Measurements from ENCODE around the gene CD9. TPM values are rescaled to one million over a fixed set of nuclear protein-coding genes. Genes with fewer than 3 reads are reported as not detected.
"Not testable (repeated sequence)": the region's sequence is repeated elsewhere in the genome, so short reads cannot be mapped to it uniquely, and the experiment has no call there.

Gene CD9
- total RNA-seq, 1 donor from 2014 or later: 298 TPM

GRCh38 chr12:6199531-6200255, 507 bp upstream of the CD9 start:
- DNase-seq: peak; percentile 79

DNA sequence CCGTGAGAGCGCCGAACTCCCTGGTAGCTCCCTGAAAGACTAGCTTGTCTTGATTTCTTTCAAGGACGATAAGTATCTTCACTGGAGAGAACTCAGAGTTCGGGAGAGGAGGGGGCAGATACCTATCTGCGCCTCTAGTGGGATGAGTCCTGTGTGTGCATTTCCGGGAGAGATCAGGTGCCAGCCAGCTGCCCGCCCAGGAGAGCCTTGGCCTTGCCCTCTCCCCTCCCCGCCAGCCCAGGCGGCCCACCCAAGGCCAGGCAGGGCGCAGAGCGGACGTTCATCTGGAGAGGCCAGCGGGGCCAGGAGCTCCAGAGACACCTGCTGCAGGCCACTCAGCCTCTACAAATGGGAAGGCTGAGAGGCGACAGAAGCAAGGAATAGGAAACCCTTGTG, 1.0 kb downstream of the CD9 start:
- peak; percentile 74 for DNase-seq

DNA sequence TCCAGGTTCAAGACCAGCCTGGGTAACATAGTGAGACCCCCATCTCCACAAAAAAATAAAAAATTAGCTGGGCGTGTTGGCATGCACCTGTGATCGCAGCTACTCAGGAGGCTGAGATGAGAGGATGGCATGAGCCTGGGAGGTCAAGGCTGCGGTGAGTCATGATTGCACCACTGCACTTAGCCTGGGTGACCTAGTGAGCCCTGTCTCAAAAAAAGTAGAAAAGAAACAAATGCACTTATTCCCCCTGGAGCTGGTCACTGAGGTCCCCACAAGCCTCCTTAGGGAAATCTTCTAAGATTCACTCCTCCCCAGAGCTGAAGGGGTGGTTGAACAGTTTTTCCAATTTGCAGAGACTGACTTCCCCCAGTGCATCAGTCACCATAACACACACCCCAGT, 1.6 kb downstream of the CD9 start:
- DNase-seq: no peak

DNA sequence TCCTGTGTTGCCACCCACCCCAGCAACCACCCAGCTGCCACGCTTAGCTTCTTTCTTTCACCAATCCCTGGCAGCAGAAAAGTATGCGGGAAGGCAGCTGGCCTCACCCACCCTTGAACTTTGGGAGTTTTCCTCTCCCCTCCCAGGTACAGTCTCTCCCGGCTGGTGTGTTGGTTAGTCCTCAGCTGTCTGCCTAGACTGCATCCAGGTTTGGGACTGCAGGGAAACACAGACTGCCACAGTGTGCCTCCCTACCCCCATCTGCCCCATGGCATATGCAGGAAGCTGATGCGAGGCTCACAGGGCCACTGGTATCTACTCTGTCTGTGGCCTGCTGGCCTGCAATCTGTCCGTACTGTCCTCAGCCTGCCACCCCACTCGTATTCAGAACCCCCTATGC, 2.1 kb downstream of the CD9 start:
- DNase-seq: peak; percentile 54

DNA sequence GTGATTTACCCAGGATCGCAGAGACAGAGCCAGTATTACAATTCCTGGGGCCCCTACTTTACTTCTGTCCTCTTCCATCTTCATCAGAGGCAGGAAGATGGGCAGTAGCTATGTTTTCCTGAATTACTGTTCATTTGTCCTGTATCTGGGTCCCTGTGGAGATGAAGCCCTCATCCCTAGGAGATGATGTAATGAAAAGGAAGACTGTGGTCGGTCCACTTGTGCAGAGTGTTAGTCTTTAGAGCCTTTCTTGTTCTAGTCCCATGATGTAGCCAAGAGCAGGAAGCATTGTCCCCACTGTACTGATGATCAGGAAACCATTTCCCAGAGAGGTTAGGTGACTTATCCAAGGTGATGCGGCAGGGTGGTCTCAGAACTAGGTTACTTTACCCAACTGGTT, 2.6 kb downstream of the CD9 start:
- DNase-seq: no peak

- DNase-seq: no peak
Observed at GRCh38 chr12:6203601-6204000, 3.4 kb downstream of the CD9 start.

GRCh38 chr12:6204533-6205143, 4.4 kb downstream of the CD9 start:
- DNase-seq: peak; percentile 50

- peak; percentile 95 for DNase-seq
Observed at GRCh38 chr12:6205144-6205539, 4.9 kb downstream of the CD9 start.

DNA sequence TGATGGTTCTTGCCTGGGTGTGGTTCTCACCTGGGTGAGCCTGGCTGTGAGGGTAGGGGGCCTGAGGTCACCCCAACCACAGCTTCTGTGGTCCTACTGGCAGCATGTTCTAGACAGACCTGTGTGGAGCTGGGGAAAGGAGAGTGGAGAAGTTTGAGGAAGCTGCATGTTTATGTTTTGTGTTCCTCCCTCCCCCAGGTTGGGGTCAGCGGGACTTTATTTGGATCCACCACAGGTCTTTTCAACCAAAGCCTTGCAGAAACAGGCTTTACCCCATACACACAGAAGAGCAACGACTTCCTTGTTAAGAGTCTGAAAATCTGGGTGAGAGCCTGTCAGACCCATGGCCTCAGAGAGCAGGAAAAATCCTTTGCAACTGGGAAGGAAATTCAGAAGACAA, 5.6 kb downstream of the CD9 start:
- DNase-seq: no peak

DNA sequence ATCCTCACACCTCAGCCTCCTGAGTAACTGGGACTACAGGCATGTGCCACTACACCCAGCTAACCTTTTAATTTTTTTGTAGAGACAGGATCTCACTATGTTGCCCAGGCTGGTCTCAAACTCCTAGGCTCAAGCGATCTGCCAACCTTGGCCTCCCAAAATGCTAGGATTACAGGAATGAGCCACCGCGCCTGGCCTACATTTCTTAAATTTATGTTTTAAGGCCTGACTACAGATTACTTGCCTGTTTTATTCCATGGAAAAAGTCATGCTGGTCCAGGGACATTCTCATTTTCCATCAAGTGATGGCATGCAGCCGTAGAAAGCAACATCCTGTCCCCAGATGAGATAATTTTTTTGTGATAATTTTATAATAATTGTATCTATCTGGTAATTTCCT, 6.1 kb downstream of the CD9 start:
- no peak for DNase-seq

DNA sequence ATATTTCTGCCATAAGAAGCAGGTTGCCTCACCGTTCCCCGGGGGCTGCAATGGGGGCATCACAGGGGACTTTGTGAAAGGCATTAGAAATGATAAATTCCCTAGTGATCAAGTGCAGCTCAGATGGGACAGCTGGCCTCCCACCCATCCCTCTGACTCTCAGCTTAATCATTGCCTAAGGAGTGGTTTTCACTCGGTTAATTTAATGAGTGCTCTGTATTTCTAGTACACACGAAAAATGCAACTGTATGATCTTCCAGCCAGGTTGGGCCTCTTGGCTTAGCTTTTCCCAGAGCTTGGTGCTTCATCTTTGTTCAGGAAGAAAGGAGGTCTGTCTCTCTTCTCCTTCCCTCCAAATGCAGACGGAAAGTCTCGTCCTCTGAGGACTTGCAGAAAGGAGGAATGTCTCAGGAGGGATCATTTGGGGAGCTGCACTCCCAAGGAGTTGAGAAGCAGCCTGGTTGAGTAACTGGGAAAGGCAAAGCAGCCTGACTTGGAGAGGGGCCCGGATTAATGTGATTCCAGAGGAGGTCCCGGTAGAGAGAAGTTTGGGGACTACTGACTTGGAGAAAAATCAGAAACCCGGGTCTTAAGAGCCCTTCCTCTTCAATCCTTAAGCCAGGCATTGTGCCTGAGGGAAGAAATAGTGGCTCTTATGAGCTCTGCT, 7.2 kb downstream of the CD9 start:
- DNase-seq: peak; percentile 38

DNA sequence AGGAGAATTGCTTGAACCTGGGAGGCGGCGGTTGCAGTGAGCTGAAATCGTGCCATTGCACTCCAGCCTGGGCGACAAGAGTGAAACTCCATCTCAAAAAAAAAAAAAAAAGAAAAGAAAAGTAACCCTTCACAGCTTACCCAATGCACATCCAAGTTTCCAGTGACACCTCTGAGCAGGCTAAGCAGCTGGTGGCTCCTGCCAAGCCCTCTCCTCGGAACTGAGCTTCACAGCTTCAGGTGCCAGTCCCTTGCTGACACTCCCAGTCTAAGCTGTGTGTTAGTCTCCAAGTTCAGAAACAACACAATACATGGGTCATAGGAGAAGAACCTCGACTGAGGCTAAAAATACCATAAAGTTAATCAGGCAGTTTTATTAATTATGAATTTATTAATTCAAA, 7.9 kb downstream of the CD9 start:
- DNase-seq: no peak

- DNase-seq: not testable (repeated sequence)
Observed at GRCh38 chr12:6209428-6209827, 9.2 kb downstream of the CD9 start.

DNA sequence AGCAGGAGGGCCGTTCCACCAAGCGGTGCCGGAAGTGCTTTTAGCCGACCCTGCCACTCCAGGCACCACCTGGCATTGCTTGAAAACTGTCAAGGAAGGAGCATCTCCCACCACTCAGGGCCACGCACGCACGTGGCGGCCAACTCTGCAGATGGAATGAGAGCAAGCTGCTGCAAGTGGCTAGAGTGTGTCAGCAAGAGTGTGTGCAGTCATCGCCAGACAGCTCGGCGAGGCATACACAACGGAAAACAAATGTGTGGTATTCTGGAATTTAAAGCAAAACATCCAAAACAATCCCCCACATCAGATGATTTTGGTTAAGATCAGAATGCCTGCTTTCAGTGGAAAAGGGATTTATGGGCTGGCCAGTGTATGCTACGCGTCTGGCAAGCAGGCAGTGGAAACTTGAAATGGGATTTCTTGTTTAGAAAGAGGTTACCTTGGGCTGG, 11.2 kb downstream of the CD9 start:
- peak; percentile 64 for DNase-seq

GRCh38 chr12:6212086-6212485, 11.9 kb downstream of the CD9 start:
- no peak for DNase-seq

DNA sequence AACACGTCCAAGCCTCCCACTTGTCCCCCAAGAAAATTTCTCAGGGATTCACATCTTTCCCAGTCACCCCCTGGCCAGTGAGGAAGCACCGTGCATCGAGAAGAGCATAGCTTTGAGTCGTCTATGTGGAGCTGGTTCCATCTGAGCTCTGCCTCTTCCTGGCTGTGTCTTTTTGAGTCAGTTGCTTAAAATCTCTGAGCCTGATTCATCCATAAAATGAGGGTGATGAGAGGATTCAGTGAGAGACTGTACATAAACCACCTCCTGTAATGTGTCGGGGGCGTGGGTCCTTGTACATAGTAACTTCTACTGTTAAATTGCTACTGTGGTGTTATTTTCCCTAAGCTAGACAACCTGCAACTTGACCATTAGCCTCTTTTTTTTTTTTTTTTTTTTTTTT, 13.8 kb downstream of the CD9 start:
- DNase-seq: no peak

DNA sequence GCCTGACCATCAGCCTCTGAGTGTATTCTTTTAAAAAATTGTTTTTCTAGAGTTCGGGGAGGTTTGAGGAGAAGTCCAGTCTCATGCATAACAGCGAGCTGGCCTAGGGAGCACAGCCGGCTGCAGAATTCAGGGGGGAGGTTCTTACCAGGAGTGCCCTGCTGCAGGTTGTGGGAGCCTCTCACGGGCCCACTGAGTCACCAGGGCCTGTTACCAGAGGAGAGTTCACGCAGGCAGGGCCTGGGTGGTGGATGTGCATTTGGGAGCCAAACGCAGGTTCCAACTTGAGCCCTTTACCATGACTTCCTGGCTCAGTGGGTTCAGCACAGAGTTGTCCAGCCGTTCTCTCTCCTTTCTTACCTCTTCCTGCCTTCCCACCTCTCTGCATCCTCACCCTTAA, 14.4 kb downstream of the CD9 start:
- DNase-seq: no peak

DNA sequence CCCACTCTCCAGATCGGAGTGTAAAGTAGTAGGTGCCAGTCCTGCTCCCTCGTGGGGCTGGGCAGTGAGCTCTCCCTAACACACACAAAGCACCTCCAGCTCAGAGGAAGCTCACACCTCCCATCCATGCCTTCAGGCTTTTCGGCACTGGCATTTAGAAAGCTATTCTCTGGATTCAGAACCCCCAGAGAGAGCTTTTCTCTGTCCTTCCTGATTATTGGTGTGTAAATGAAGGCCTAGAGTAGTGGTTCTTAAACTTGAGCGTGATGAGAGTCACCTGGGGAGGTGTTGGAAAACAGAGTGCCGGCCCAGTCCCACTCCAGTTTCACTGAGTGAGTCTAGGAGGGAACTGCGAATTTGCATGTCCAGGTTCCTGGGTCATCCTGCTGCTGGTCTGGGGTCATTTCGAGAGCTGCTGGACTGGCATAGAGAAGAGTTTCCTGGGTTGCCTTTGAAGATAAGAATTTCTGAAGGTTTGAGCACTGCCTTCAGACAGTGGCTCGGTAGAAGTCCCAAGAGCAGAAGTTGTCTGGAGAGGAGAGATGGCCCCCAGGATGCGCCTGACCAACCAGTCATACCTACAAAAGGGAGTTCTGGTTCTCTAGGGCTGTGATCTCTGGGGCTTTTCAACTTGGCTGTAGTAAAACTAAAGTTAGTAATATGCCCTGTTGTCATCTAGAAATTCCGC, 15.1 kb downstream of the CD9 start:
- DNase-seq: no peak

GRCh38 chr12:6215932-6216494, 15.8 kb downstream of the CD9 start:
- peak; percentile 93 for DNase-seq

GRCh38 chr12:6216581-6216980, 16.4 kb downstream of the CD9 start:
- DNase-seq: no peak

DNA sequence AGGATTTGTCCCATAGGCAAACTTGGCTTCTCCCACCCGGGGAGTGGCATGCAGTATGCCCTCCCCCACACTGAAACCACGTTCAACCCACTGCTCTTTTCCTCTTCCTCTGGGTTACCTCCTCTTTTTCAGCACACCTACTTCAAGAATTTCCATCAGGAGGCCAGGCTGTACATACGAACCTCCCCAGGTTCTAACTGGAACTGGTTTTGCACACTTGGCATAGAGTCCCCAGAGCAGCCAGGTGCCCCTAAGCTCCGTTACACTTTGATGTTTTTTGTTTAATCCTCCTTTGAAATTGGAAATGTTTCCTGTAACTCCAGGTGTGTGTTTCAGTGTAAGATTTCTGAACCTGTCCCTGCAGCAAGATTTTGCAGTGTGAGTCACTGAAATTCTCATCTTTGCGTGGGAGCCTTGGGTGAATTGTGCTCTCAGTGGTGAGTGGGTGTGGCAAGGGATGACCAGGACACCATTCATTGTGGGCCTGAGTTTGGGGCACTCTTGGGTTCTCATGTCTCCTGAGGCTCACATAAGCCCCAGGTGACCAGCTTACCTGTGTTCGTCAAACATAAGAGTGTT, 18.2 kb downstream of the CD9 start:
- DNase-seq: no peak

GRCh38 chr12:6219980-6220379, 19.8 kb downstream of the CD9 start:
- no peak for DNase-seq
